CD4-positive, alpha-beta T cell treated with Interleukin-2 at 100 ng/mL for 4 hours (primary cell): Measurements from ENCODE around the gene XRCC5.
"Not testable (repeated sequence)": the region's sequence is repeated elsewhere in the genome, so short reads cannot be mapped to it uniquely, and the experiment has no call there.

Experiments used
- DNase-seq: peaks from one replicate; pipeline ENCODE4 v3.0.0-alpha.2; 2020; ENCODE audit warnings: low spot score

Gene XRCC5

DNA sequence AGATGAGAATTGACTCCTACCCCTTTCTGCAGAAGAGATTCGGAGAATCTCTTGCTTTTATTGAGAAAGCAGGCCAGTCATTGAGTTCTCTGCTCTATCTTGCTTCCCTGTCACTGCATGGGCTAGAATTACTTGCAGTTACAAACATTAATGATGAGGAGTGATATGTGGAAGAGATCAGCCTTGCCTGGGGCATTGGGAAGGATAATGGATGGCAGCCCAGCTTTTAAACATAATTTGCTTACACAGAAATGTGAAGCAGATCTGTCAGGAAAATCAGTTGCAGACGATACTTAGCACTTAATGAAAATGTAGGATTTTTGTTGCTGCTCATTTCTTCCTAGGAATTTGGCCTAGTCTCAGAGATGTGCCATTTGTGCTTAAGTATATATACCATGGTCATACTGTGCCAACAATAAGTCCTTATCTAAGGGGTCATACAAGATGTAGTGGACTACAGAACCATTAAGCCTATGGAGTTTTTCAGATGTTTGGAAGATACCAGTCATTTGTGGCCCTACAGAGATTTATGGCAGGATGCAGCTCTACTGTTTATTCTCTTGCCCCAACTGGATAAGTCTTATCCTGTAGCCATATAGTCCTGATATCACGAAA, 92.7 kb downstream of the XRCC5 start:
- no peak for DNase-seq

DNA sequence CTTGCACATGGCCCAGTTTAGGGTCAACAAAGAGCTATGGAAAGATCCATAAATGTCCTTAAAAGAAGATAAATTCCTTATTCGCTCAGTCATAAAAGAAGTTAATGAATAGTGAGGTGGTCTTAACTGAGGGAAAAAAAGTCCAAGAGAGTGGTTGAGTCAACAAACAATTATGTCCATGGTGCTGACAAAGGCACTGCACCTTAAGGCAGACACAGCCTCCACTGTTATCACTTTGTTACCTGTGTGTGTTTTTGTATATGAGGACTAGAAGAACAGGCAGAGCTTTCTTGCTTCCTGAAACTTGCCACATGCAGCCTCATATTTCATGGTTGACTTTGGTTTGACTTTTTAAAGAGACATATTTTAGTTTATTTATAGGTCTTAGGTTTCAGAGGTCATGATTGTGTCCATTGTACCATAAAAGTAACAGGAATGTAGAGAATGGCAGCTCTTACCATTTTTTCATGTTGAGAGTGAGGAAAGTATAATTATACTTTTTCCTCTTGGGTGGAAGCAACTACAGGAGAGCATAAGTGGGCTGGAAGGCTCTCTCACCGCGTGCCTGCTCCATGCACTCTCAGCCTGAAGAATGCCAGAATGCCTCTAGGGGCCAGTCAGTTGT, 93.6 kb downstream of the XRCC5 start:
- DNase-seq, result no peak

DNA sequence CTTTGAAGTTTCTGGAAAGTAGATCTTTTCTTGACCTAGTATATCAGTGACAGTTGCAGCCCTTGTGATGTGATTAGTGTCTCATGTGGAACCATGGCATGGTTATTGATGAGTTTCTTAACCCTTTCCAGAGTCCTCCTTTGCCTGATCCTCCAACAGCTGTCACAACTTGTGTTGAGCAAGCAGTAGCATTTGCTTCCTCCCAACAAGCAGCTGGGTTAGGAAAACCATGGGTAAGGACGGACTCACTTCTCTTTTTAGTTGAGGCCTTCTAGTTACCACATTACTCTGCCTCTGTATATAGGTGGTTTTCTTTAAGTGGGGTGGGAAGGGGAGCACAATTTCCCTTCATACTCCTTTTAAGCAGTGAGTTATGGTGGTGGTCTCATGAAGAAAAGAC, 96.3 kb downstream of the XRCC5 start:
- DNase-seq, result no peak

GRCh38 chr2:216206041-216206703, 97.0 kb downstream of the XRCC5 start:
- DNase-seq, result no peak

- DNase-seq, result no peak
Observed at GRCh38 chr2:216206821-216207220, 97.7 kb downstream of the XRCC5 start.

- DNase-seq, result not testable (repeated sequence)
Observed at GRCh38 chr2:216208661-216209060, 99.5 kb downstream of the XRCC5 start.

GRCh38 chr2:216210701-216211540, 101.8 kb downstream of the XRCC5 start:
- no peak for DNase-seq

- no peak for DNase-seq
Observed at GRCh38 chr2:216211614-216212145, 102.5 kb downstream of the XRCC5 start.

DNA sequence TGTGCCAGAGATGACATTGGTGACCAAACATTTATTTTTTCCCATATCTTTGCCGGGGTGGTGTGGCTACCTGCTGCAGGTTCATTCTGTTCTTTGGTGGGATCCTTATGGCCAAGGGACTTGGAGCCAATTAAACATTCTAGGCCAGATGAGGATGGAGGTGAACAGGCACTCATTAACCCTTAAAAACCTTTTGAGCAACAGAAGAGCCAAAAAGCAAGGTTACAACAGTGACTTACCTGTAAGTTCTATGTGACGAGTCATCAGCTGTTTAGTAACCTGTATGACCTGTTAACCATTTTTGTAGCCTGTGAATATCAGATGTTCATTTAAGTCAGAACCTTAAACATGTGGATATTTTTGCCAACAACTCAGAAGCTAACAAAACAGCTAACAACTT, 105.6 kb downstream of the XRCC5 start:
- no peak for DNase-seq

DNA sequence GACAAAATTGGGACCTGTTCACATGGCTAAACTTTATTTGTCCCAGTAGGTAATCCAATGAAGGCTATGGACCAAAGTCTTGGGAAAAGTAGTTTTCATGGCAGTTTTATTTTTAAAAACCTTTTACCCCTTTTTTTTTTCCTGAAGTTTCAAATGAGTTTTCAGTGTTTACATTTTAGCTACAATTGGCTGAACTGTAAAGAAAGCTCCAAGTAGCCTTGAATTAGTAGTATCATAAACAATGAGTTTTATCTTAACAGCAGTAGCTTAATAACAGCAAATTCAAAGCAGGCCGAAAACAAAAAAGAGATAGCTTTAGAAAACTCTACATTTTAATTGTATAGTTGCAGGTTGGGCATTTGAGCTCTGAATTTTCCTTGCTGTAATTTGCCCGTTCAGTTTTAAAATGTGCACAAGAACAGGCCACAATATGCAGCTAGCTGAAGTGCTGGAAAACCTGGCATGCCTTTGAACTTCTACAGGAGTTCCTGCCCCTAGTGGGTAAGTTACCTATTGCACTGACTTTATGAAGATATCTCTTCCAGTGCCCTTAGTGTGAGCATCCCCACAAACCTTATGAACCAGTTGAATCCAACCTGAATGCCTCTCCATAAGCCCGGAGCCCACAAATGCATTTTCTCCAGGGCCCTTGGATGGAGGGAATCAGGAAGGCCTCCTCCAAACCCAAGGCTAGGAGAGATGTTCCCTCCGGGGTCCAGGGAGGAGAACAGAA, 106.7 kb downstream of the XRCC5 start:
- no peak for DNase-seq

DNA sequence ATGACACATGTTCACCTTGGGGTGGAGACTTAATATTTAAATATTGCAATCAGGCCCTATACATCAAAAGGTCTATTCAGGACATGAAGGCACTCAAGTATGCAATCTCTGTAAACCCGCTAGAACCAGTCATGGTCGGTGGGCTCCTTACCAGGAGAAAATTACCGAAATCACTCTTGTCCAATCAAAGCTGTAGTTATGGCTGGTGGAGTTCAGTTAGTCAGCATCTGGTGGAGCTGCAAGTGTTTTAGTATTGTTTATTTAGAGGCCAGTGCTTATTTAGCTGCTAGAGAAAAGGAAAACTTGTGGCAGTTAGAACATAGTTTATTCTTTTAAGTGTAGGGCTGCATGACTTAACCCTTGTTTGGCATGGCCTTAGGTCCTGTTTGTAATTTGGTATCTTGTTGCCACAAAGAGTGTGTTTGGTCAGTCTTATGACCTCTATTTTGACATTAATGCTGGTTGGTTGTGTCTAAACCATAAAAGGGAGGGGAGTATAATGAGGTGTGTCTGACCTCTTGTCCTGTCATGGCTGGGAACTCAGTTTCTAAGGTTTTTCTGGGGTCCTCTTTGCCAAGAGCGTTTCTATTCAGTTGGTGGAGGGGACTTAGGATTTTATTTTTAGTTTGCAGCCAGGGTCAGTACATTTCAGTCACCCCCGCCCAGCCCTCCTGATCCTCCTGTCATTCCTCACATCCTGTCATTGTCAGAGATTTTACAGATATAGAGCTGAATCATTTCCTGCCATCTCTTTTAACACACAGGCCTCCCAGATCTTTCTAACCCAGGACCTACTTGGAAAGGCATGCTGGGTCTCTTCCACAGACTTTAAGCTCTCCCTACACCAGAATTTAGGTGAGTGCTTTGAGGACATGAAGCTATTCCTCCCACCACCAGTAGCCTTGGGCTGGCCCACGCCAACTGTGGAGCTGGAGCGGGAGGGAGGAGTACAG, 108.1 kb downstream of the XRCC5 start:
- no peak for DNase-seq

GRCh38 chr2:216217904-216218260, 108.7 kb downstream of the XRCC5 start:
- DNase-seq, result no peak

DNA sequence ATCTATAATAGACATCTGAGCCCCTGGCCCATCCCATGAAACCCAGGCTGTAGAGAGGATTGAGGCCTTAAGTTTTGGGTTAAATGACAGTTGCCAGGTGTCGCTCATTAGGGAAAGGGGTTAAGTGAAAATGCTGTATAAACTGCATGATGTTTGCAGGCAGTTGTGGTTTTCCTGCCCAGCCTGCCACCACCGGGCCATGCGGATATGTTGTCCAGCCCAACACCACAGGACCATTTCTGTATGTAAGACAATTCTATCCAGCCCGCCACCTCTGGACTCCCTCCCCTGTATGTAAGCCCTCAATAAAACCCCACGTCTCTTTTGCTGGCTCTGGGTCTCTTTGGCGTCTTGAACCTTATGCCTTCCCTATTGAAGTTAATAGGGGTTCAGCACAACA, 110.7 kb downstream of the XRCC5 start:
- DNase-seq, result no peak

GRCh38 chr2:216220976-216221375, 111.8 kb downstream of the XRCC5 start:
- DNase-seq, result no peak

DNA sequence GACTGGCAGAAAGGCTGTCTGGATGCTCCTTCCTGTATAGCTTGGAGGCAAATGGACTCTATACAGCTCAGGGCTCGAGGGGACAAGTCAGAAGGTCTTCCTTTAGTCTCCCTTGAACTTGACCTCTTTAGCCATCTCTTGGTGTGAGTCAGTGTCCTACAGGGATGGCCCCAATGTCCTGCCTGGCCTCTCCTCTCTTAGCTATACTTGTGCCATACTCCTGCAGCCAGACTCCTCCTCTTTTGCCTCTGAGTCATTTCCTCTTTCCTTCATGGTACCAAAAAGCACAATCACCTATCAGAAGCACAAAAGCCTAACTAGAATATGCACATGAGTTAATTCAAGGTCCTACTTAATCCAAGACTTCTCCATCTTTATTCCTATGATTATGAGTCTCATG, 112.7 kb downstream of the XRCC5 start:
- DNase-seq, result no peak

GRCh38 chr2:216222650-216223352, 113.7 kb downstream of the XRCC5 start:
- no peak for DNase-seq

GRCh38 chr2:216224388-216224787, 115.2 kb downstream of the XRCC5 start:
- no peak for DNase-seq

- no peak for DNase-seq
Observed at GRCh38 chr2:216229277-216229914, 120.2 kb downstream of the XRCC5 start.

DNA sequence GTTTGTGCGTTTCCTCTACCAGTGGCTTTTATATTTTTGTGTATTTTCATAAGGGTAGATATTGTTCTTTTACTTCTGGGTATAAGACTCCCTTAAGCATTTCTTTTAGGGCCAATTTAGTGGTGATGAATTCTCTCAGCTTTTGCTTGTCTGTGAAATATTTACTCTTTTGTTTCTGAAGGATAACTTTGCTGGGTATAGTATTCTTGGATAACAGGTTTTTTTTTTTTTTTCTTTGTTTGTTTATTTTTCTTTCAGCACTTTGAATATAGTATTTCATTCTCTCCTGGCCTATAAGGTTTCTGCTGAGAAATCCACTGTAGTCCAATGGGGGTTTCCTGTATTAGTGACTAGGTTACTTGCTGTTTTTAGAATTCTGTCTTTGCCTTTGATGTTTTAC, 122.7 kb downstream of the XRCC5 start:
- DNase-seq, result no peak

GRCh38 chr2:216232721-216233120, 123.6 kb downstream of the XRCC5 start:
- no peak for DNase-seq
